Measurements from ENCODE around the gene OSGEP.

DNA sequence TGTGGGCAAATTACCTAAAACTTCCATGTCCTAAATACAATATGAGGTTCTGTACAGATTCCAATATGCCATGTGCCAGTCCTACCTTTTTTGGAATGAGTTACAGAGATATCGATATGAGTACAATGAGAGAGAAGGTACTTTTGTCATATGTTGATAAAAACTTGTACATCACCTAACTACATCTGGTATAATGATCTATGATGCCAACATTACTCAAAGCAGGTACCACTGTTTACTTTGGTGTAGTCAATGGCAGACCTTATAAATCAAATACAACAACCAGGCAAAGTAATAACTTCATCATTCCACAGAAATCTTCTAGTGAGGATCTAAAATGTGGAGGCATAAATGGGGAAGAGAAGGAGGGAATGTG, 54.0 kb downstream of the OSGEP start:
- TF ChIP-seq, protein P1, sequence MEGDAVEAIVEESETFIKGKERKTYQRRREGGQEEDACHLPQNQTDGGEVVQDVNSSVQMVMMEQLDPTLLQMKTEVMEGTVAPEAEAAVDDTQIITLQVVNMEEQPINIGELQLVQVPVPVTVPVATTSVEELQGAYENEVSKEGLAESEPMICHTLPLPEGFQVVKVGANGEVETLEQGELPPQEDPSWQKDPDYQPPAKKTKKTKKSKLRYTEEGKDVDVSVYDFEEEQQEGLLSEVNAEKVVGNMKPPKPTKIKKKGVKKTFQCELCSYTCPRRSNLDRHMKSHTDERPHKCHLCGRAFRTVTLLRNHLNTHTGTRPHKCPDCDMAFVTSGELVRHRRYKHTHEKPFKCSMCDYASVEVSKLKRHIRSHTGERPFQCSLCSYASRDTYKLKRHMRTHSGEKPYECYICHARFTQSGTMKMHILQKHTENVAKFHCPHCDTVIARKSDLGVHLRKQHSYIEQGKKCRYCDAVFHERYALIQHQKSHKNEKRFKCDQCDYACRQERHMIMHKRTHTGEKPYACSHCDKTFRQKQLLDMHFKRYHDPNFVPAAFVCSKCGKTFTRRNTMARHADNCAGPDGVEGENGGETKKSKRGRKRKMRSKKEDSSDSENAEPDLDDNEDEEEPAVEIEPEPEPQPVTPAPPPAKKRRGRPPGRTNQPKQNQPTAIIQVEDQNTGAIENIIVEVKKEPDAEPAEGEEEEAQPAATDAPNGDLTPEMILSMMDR (IDR thresholded peaks at IDR 0.05) = no peak
- TF ChIP-seq POLR2AphosphoS5 (IDR thresholded peaks at IDR 0.05) = no peak
